BLaER1 (cell line): ENCODE results near the gene LCN12.

Experiments
- H3K27ac ChIP-seq: shearing (Covaris generic); formaldehyde crosslinking; 2 replicates; pipeline ENCODE4 v1.8.1; 2022
- H3K27me3 ChIP-seq: shearing (Covaris generic); formaldehyde crosslinking; 2 replicates; pipeline ENCODE4 v1.8.1; 2022
- H3K36me3 ChIP-seq: shearing (Covaris generic); formaldehyde crosslinking; 2 replicates; pipeline ENCODE4 v1.8.1; 2022
- H3K4me1 ChIP-seq: shearing (Covaris generic); formaldehyde crosslinking; 2 replicates; pipeline ENCODE4 v1.8.1; 2022
- H3K4me2 ChIP-seq: shearing (Covaris generic); formaldehyde crosslinking; 2 replicates; pipeline ENCODE4 v1.8.1; 2022
- H3K4me3 ChIP-seq: shearing (Covaris generic); formaldehyde crosslinking; 2 replicates; pipeline ENCODE4 v1.8.1; 2022
- H3K9ac ChIP-seq: shearing (Covaris generic); formaldehyde crosslinking; 2 replicates; pipeline ENCODE4 v1.8.1; 2022
- H3K9me3 ChIP-seq: shearing (Covaris generic); formaldehyde crosslinking; 2 replicates; pipeline ENCODE4 v1.8.1; 2022
- H4K20me1 ChIP-seq: shearing (Covaris generic); formaldehyde crosslinking; 2 replicates; pipeline ENCODE4 v1.8.1; 2022
- Cebpa-rat ChIP-seq: shearing (Covaris generic); IDR thresholded peaks from 2 replicates; pipeline ENCODE4 v1.8.1; 2022

LCN12 gene

DNA sequence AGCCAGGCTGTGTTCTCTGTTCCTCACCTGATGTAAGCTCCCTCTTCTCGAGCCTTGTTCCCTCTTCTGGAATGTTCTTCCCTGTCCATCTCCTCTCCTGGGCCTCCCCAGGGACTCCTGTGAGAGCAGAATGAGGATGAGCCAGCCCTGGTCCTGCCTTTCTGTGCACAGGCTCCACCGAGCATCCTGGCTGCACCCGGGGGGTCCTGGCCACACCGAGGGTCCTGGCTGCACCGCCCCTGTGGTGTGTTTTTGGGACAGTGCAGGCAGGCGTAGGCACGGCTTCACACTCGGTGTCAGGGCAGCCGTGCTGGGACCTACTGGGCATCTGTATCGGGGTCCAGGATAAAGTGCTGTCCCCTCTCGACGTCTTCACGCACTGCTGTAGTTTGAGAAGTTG lies 25.3 kb upstream of the LCN12 start:
- no peak for TF ChIP-seq Cebpa-rat
- peaks cover 99% of the 10 kb centered on the region for H3K36me3 ChIP-seq
- peaks cover 31% of the 10 kb centered on the region for H4K20me1 ChIP-seq

DNA sequence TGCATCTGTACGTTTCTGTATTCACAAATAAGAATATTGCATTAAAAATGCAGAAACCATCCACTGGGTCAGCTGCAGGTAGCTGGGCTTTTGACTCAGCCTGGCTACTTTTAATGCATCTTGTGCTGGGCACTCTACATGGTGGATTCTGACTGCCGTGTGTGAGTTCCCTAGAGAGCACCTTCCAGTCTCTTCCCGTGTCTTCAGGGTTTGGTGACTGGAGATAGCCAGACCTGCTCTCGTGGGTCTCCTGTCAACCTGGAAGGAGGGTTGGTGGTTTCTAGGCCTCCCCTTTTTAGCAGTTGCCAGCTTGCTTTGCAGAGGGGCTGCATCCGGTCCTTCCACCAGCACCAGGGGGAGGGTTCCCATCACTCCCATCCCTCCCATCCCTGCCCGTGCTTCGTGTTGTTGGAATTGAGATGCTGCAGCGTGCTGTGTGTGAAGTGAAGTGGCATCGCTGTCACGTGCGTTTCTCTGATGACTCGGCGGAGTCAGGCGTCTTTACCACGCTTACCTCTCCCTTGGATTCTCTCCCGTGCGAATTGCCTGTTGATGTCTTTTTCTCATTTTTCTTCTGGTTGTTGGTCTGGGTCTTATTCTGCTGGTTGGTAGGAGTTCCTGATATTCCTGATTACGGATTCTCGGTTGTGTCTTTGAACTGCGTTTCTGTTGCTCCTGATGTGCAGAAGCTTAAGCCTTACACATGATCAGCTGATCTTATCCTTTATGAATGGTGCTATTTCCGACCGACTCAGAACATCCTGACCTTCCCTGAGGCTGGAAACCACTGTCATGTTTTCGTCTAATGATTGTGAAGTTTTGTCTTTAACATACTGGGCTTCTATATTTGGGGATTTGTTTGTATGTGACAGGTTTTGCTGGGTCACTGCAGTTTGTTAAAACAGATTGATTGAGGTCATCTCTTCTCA lies 24.5 kb upstream of the LCN12 start:
- H4K20me1 ChIP-seq: peaks cover 31% of the 10 kb centered on the region
- peaks cover 91% of the 10 kb centered on the region for H3K36me3 ChIP-seq
- H3K9me3 ChIP-seq: no peaks in the 10 kb centered on the region
- no peaks in the 10 kb centered on the region for H3K4me1 ChIP-seq
- H3K4me3 ChIP-seq: no peak overlapping the region
- no peak overlapping the region for H3K4me2 ChIP-seq
- H3K27ac ChIP-seq: no peak overlapping the region
- 0 out of 2 replicates have a peak overlapping the region, but pooled peaks have one; percentile 8 for H3K9ac ChIP-seq
- no peak for TF ChIP-seq Cebpa-rat
- H3K27me3 ChIP-seq: no peaks in the 10 kb centered on the region

More for the DNA sequence above, 25.3 kb upstream of the LCN12 start:
- Histone ChIP-seq H3K4me3 (no peak overlapping the region), H3K9me3 (no peaks in the 10 kb centered on the region), H3K4me2 (no peak overlapping the region), H3K27ac (no peak overlapping the region), H3K9ac (no peak overlapping the region), H3K4me1 (no peaks in the 10 kb centered on the region), H3K27me3 (no peaks in the 10 kb centered on the region)

DNA sequence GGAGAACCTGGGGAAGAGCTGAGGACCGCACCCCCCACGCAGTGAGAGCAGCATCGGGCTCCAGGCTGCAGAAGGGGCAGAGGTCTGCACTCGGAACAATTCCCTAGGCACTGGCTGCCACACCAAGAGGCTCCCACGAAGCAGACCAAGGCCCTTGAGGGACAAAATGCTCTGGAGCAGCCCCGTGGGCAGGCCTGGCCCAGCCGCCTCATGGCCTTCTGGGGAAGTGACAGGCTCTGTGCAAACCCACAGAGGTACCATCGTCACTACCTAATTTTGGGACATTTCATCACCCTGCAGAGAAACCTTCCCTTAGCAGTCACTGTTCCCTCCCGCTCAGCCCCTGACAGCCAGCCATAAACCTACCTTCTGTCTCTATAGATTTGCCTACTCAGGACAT lies 23.5 kb upstream of the LCN12 start:
- H3K9ac ChIP-seq: no peak overlapping the region
- H3K4me2 ChIP-seq: no peak overlapping the region
- H3K36me3 ChIP-seq: peaks cover 89% of the 10 kb centered on the region

DNA sequence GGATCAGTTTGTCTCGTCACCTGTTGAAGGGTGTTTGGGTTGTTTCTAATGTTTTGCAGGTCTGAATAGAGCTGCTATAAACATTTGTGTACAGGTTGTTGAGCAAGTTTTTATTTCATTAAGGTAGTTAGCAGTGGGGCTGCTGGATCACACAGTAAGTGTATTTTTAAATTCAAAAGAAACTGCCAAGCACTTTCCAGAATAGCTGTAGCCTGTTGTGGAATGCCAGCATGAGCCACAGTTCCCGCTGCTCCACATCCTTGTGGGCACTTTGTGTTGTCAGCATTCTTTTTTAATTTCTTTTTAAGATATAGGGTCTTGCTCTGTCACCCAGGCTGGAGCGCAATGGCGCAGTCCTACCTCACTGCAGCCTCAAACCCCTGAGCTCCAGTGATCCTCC lies 22.1 kb upstream of the LCN12 start:
- Histone ChIP-seq H3K36me3 (peaks cover 89% of the 10 kb centered on the region), H3K27me3 (no peaks in the 10 kb centered on the region), H4K20me1 (peaks cover 31% of the 10 kb centered on the region), H3K4me3 (no peak overlapping the region), H3K4me2 (no peak overlapping the region), H3K4me1 (no peaks in the 10 kb centered on the region), H3K9ac (no peak overlapping the region), H3K9me3 (no peaks in the 10 kb centered on the region), H3K27ac (no peak overlapping the region)
- TF ChIP-seq Cebpa-rat: no peak

More for the DNA sequence above, 23.5 kb upstream of the LCN12 start:
- peaks cover 31% of the 10 kb centered on the region for H4K20me1 ChIP-seq
- no peak for TF ChIP-seq Cebpa-rat
- no peaks in the 10 kb centered on the region for H3K9me3 ChIP-seq
- H3K4me1 ChIP-seq: no peaks in the 10 kb centered on the region
- no peaks in the 10 kb centered on the region for H3K27me3 ChIP-seq
- H3K4me3 ChIP-seq: no peak overlapping the region
- H3K27ac ChIP-seq: no peak overlapping the region

DNA sequence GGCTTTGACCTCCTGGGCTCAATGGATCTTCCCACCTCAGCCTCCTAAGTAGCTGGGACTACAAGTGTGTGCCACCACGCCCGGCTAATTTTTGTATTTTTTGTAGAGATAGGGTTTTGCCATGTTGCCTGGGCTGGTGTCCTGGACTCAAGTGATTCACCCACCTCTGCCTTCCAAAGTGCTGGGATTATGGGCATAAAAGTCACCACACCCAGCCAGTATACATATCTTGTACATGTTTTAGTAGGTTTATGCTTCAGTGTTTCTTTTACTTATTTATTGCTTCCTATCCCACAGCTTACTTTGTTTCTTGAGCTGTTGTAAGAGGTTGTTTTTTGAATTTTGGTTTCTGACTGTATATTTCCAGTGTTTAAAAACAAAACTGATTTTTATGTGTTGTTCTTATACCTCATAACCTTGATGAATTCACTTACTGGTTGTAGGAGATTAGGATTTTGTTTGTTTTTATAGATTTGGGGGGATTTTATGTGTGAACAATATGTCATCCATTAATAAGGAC lies 20.4 kb upstream of the LCN12 start:
- H3K27ac ChIP-seq: no peak overlapping the region
- no peak overlapping the region for H3K4me3 ChIP-seq
- no peak overlapping the region for H3K9ac ChIP-seq
- peaks cover 79% of the 10 kb centered on the region for H3K36me3 ChIP-seq
- peaks cover 23% of the 10 kb centered on the region for H4K20me1 ChIP-seq
- H3K4me1 ChIP-seq: no peaks in the 10 kb centered on the region
- TF ChIP-seq Cebpa-rat: no peak
- no peaks in the 10 kb centered on the region for H3K27me3 ChIP-seq
- H3K9me3 ChIP-seq: no peaks in the 10 kb centered on the region
- no peak overlapping the region for H3K4me2 ChIP-seq

DNA sequence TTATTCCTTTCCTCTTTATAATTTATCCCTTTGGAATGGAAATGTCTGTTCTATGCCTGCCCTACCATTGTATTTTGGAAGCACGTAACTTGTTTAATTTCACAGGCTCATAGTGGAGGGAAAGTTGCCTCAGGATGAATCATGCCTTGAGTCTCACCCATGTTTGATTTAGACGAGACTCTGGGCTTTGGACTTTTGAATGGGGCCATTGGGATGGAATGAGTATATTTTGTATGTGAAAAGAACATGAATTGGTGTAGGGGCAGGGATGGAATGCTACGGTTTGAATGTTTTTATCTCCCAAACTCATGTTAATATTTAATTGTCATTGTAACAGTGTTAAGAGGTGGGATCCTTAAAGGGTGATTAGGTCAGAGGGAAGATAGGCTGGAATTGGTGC lies 17.8 kb upstream of the LCN12 start:
- Histone ChIP-seq H3K4me1 (no peaks in the 10 kb centered on the region), H3K36me3 (peaks cover 77% of the 10 kb centered on the region), H3K4me2 (no peak overlapping the region), H3K9me3 (peaks cover 4% of the 10 kb centered on the region; the same call in 1 of the 2 replicates), H3K4me3 (no peak overlapping the region), H4K20me1 (peaks cover 13% of the 10 kb centered on the region), H3K9ac (no peak overlapping the region), H3K27ac (no peak overlapping the region), H3K27me3 (no peaks in the 10 kb centered on the region)
- TF ChIP-seq Cebpa-rat: no peak

DNA sequence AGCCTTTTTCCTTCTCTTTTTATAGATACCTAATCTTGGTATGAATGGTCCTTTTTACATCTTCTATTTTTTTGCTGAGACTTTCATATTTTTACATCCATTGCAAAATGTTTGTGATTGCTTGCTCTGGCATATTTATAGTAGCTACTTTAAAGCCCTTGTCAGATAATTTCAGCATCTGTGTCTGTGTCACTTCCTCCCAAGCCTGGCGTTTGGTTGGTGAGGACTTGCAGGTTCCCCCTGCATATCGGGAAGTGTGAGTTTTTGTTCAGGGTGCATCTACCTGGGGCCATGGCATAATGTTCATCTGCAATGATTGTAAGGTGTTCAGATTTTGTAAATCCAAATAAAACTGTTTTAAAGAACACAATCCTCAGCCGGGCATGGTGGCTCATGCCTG lies 16.4 kb upstream of the LCN12 start:
- Histone ChIP-seq H3K36me3 (peaks cover 77% of the 10 kb centered on the region), H3K9ac (no peak overlapping the region), H3K4me3 (no peak overlapping the region), H3K4me2 (no peak overlapping the region), H3K9me3 (peaks cover 4% of the 10 kb centered on the region; the same call in 1 of the 2 replicates), H3K27ac (no peak overlapping the region), H4K20me1 (peaks cover 27% of the 10 kb centered on the region), H3K27me3 (no peaks in the 10 kb centered on the region), H3K4me1 (no peaks in the 10 kb centered on the region)
- TF ChIP-seq Cebpa-rat: no peak

DNA sequence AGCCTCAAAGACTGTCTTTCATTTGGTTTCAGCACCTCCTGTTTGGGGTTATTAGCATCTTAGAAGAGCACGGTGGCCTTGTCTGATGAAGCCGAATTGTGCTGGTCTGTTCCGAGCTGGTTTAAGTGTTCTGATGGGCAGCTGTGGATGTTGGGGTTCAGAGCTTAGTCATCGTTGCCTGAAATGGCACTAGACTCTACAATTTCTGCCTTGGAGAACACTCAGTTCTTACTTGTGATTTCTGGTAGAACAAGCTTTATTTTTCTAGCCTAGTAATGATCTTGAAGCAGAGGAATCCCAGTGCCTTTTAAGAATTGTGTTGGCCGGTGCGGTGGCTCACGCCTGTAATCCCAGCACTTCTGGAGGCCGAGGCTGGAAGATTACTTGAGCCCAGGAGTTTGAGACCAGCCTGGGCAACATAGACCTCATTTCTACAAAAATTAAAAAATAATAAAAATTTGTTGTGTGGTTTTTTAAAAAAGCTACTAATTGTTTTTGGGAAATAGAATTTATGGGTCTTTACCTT lies 15.4 kb upstream of the LCN12 start:
- Histone ChIP-seq H3K9me3 (peaks cover 4% of the 10 kb centered on the region; the same call in 1 of the 2 replicates), H3K27me3 (no peaks in the 10 kb centered on the region), H3K4me2 (no peak overlapping the region), H3K36me3 (peaks cover 77% of the 10 kb centered on the region), H3K4me3 (no peak overlapping the region), H3K4me1 (no peaks in the 10 kb centered on the region), H3K27ac (no peak overlapping the region), H3K9ac (no peak overlapping the region), H4K20me1 (peaks cover 38% of the 10 kb centered on the region)
- TF ChIP-seq Cebpa-rat: no peak

DNA sequence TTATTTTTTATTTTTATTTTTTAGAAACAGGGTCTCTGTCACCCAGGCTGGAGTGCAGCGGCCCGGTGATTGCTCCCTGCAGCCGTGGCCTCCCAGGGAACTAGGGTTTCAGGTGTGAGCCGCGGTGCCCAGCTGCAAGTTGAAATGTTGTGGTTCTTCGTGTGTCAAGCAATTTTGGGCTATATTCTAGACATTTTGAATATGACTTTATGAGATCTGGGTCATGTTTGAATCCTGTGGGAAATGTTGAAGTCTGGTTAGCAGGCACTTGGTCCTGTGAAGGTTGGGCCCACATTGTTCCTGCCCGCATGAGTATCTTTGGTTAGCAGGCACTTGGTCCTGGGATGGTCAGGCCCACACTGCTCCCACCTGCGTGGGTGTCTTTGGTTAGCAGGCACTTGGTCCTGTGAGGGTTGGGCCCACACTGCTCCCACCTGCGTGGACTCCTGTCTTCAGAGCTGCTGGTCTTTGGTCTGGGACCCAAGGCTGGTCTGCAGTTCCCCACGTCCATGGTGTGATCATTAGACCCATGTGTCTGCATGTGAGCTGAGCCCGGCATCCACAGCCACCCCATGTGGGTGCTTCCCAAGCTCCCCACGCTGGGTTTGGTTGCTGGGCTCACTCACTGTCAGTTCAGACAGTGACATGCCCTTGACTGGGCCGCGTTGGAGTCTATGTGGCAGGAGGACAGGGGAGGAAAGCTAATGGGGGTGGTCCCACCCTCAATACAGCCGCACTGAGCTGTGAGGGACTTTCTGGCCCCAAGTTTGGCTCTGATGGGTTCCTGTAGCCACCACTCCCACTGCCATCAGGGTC lies 14.7 kb upstream of the LCN12 start:
- H3K4me2 ChIP-seq: no peak overlapping the region
- TF ChIP-seq Cebpa-rat: no peak
- no peak overlapping the region for H3K4me3 ChIP-seq
- H3K4me1 ChIP-seq: no peaks in the 10 kb centered on the region
- H3K27me3 ChIP-seq: no peaks in the 10 kb centered on the region
- H3K9me3 ChIP-seq: peaks cover 4% of the 10 kb centered on the region; the same call in 1 of the 2 replicates
- H3K27ac ChIP-seq: no peak overlapping the region
- peaks cover 84% of the 10 kb centered on the region for H3K36me3 ChIP-seq
- H4K20me1 ChIP-seq: peaks cover 44% of the 10 kb centered on the region
- H3K9ac ChIP-seq: no peak overlapping the region
